H1 (cell line): ENCODE measurements around the gene NUP43. TPM values are rescaled to one million over a fixed set of nuclear protein-coding genes. Genes with fewer than 3 reads are reported as not detected.

Source experiments
- CTCF ChIA-PET: fragments of 300-600 bp; sonication (Branson Sonifier 250); formaldehyde crosslinking; loops from one replicate; lab custom pipeline; 2021; ENCODE audit not compliant: partially characterized antibody; lab: Charles Lee
- POLR2A ChIA-PET: fragments of 300-600 bp; sonication (Branson Sonifier 250); formaldehyde crosslinking; loops from one replicate; lab custom pipeline; 2021; ENCODE audit warnings: inconsistent platforms; ENCODE audit not compliant: partially characterized antibody; lab: Charles Lee
- DNase-seq, 2 experiments: peaks; one replicate each; pipeline versions ENCODE4 v3.0.0 to v3.0.0-alpha.2; 2010 to 2022; ENCODE audit warnings: low spot score in 2 of 2, low read depth in 1 of 2, mixed read lengths in 1 of 2
- FAIRE-seq: peaks from 2 replicates; lab custom pipeline; 2011; peaks lifted over from hg19 to GRCh38; lab: Jason Lieb, UNC
- H2AFZ ChIP-seq: 2 replicates; pipeline ENCODE4 v1.8.1; 2012; ENCODE audit warnings: low read length, inconsistent platforms
- H2AK5ac ChIP-seq: 2 replicates; pipeline ENCODE4 v1.6.1; 2013; ENCODE audit warnings: low read depth, low read length
- H2BK120ac ChIP-seq: replicated peaks from 2 replicates; pipeline ENCODE3; 2013; ENCODE audit warnings: low read depth, low read length, inconsistent platforms
- H2BK12ac ChIP-seq: 2 replicates; pipeline ENCODE4 v1.6.1; 2013; ENCODE audit warnings: low read depth, low read length
- H2BK15ac ChIP-seq: 2 replicates; pipeline ENCODE4 v1.6.1; 2013; ENCODE audit warnings: low read length
- H2BK20ac ChIP-seq: 2 replicates; pipeline ENCODE4 v1.6.1; 2013; ENCODE audit warnings: low read length
- H2BK5ac ChIP-seq: 2 replicates; pipeline ENCODE4 v1.6.1; 2013; ENCODE audit warnings: low read depth, low read length
- H3K14ac ChIP-seq: 2 replicates; pipeline ENCODE4 v1.6.1; 2013; ENCODE audit warnings: inconsistent platforms; ENCODE audit not compliant: insufficient read length
- H3K18ac ChIP-seq: 2 replicates; pipeline ENCODE4 v1.6.1; 2013; ENCODE audit warnings: low read length; ENCODE audit errors: extremely low read depth
- H3K23ac ChIP-seq: 2 replicates; pipeline ENCODE4 v1.6.1; 2013; ENCODE audit warnings: inconsistent platforms; ENCODE audit not compliant: insufficient read length
- H3K23me2 ChIP-seq: 2 replicates; pipeline ENCODE4 v1.6.1; 2013; ENCODE audit warnings: low read depth, low read length
- H3K27ac ChIP-seq: 2 replicates; pipeline ENCODE4 v1.6.1; 2011; ENCODE audit warnings: low read depth, low read length, inconsistent platforms
- H3K27me3 ChIP-seq, 4 experiments: replicated peaks in 1 of 4; 1 replicate in 1 of 4; 2 replicates in 3 of 4; pipeline versions ENCODE4 v1.6.1 to v1.8.1; 2011 to 2013; ENCODE audit warnings: low read length in 3 of 4, mild to moderate bottlenecking in 3 of 4, inconsistent platforms in 2 of 4, mixed read lengths in 2 of 4, moderate library complexity in 1 of 4; ENCODE audit not compliant: control insufficient read depth in 3 of 4, insufficient read depth in 3 of 4; ENCODE audit errors: extremely low read depth in 1 of 4
- H3K36me3 ChIP-seq, 4 experiments: 2 replicates each; pipeline versions ENCODE4 v1.6.1 to v1.8.1; 2011 to 2013; ENCODE audit warnings: mild to moderate bottlenecking in 4 of 4, low read length in 3 of 4, moderate library complexity in 2 of 4, control low read depth in 1 of 4, inconsistent platforms in 1 of 4; ENCODE audit not compliant: insufficient read depth in 4 of 4, control insufficient read depth in 2 of 4
- H3K4ac ChIP-seq: replicated peaks from 2 replicates; pipeline ENCODE3; 2013; ENCODE audit warnings: low read length, low read depth, mixed read lengths, inconsistent platforms; ENCODE audit not compliant: insufficient read length
- H3K4me1 ChIP-seq, 4 experiments: replicated peaks in 1 of 4; 1 replicate in 1 of 4; 2 replicates in 3 of 4; pipeline versions ENCODE4 v1.6.1 to v1.8.1; 2011 to 2013; ENCODE audit warnings: low read length in 3 of 4, inconsistent platforms in 2 of 4, mixed read lengths in 1 of 4; ENCODE audit not compliant: insufficient read depth in 4 of 4, control insufficient read depth in 3 of 4
- H3K4me2 ChIP-seq, 2 experiments: 2 replicates each; pipeline versions ENCODE4 v1.6.1 to v1.8.1; 2011 to 2013; ENCODE audit warnings: low read depth in 2 of 2, low read length in 2 of 2, control low read depth in 1 of 2, inconsistent platforms in 1 of 2, mild to moderate bottlenecking in 1 of 2; ENCODE audit not compliant: insufficient read depth in 1 of 2
- H3K4me3 ChIP-seq, 4 experiments: fragments of 200-600, 300-600 bp in 1 of 4; sonication (generic), shearing (Covaris generic), sonication (Bioruptor Twin) in 1 of 4; 2 replicates each; pipeline versions ENCODE4 v1.5.1 to v1.8.1; 2011 to 2016; ENCODE audit warnings: low read length in 4 of 4, low read depth in 3 of 4, control low read depth in 2 of 4, inconsistent platforms in 2 of 4, mild to moderate bottlenecking in 2 of 4, mixed read lengths in 1 of 4, moderate library complexity in 1 of 4; ENCODE audit not compliant: insufficient read depth in 2 of 4; ENCODE audit errors: extremely low read depth in 1 of 4
- H3K56ac ChIP-seq: replicated peaks from 2 replicates; pipeline ENCODE3; 2013; ENCODE audit warnings: low read depth, mild to moderate bottlenecking, mixed read lengths, low read length, inconsistent platforms; ENCODE audit not compliant: insufficient read length
- H3K79me1 ChIP-seq: 2 replicates; pipeline ENCODE4 v1.6.1; 2013; ENCODE audit warnings: low read depth, low read length, control low read depth
- H3K79me2 ChIP-seq, 2 experiments: 2 replicates each; pipeline versions ENCODE4 v1.6.1 to v1.8.1; 2012 to 2013; ENCODE audit warnings: low read length in 2 of 2, mild to moderate bottlenecking in 2 of 2, inconsistent platforms in 1 of 2; ENCODE audit not compliant: insufficient read depth in 2 of 2, control insufficient read depth in 1 of 2
- H3K9ac ChIP-seq, 4 experiments: replicated peaks in 1 of 4; 1 replicate in 1 of 4; 2 replicates in 3 of 4; pipeline versions ENCODE4 v1.6.1 to v1.8.1; 2011 to 2013; ENCODE audit warnings: low read depth in 3 of 4, low read length in 3 of 4, control low read depth in 2 of 4, mild to moderate bottlenecking in 2 of 4, moderate library complexity in 2 of 4, inconsistent platforms in 1 of 4; ENCODE audit errors: extremely low read depth in 1 of 4
- H3K9me3 ChIP-seq, 2 experiments: 2 replicates each; pipeline versions ENCODE4 v1.6.1 to v1.8.1; 2012 to 2013; ENCODE audit warnings: mild to moderate bottlenecking in 2 of 2, moderate library complexity in 2 of 2, control low read depth in 1 of 2, inconsistent platforms in 1 of 2, low read depth in 1 of 2, low read length in 1 of 2, mixed read lengths in 1 of 2; ENCODE audit not compliant: insufficient read depth in 2 of 2
- H4K20me1 ChIP-seq, 2 experiments: replicated peaks in 1 of 2; 2 replicates each; pipeline versions ENCODE3 to v1.8.1; 2011 to 2013; ENCODE audit warnings: inconsistent platforms in 2 of 2, low read length in 2 of 2, mild to moderate bottlenecking in 1 of 2; ENCODE audit not compliant: insufficient read depth in 2 of 2, control insufficient read depth in 1 of 2
- H4K5ac ChIP-seq: 2 replicates; pipeline ENCODE4 v1.6.1; 2013; ENCODE audit warnings: low read length, low read depth, mixed read lengths, inconsistent platforms; ENCODE audit not compliant: insufficient read length
- H4K8ac ChIP-seq: 2 replicates; pipeline ENCODE4 v1.8.0; 2013; ENCODE audit warnings: mild to moderate bottlenecking, moderate library complexity, low read length, inconsistent platforms; ENCODE audit not compliant: insufficient read depth; ENCODE audit errors: extremely low read depth
- H4K91ac ChIP-seq: replicated peaks from 2 replicates; pipeline ENCODE3; 2013; ENCODE audit warnings: low read length, mixed read lengths, inconsistent platforms; ENCODE audit not compliant: insufficient read length
- JUN ChIP-seq: IDR thresholded peaks from 2 replicates; pipeline ENCODE4 v1.6.1; 2011; ENCODE audit warnings: low read depth, mild to moderate bottlenecking, improper control_type of control experiment, low read length
- KDM5A ChIP-seq: fragments of 200-600 bp; IDR thresholded peaks from 2 replicates; pipeline ENCODE4 v1.7.1; 2012; ENCODE audit warnings: mild to moderate bottlenecking, low read length, inconsistent platforms, mixed read lengths
- NANOG ChIP-seq: IDR thresholded peaks from 2 replicates; pipeline ENCODE4 v1.6.1; 2011; ENCODE audit warnings: low read length, low read depth, mild to moderate bottlenecking, inconsistent platforms; ENCODE audit not compliant: insufficient read depth, poor library complexity, severe bottlenecking
- POLR2A ChIP-seq, 2 experiments: IDR thresholded peaks; 1 replicate in 1 of 2; 2 replicates in 1 of 2; pipeline ENCODE4 v1.6.1; 2011; ENCODE audit warnings: low read depth in 2 of 2, low read length in 2 of 2, mild to moderate bottlenecking in 2 of 2; ENCODE audit errors: control extremely low read depth in 1 of 2
- POLR2AphosphoS5 ChIP-seq: IDR thresholded peaks from 2 replicates; pipeline ENCODE4 v1.6.1; 2011; ENCODE audit warnings: low read depth, low read length
- RXRA ChIP-seq: IDR thresholded peaks from 2 replicates; pipeline ENCODE4 v1.6.1; 2011; ENCODE audit warnings: low read depth, mild to moderate bottlenecking, low read length, moderate library complexity; ENCODE audit not compliant: insufficient read depth
- TAF1 ChIP-seq: IDR thresholded peaks from 2 replicates; pipeline ENCODE4 v1.6.1; 2011; ENCODE audit warnings: mild to moderate bottlenecking, low read depth, low read length
- WGBS, 2 experiments: shearing (Covaris generic) in 1 of 2; methylation state at CpG; one replicate each; pipeline versions ENCODE4 v1.1.6 to v1.1.7; 2013 to 2015; ENCODE audit warnings: low lambda C conversion rate in 2 of 2, mixed read lengths in 2 of 2, inconsistent platforms in 1 of 2, low coverage in 1 of 2, missing lambda C conversion rate in 1 of 2; ENCODE audit not compliant: insufficient replicate concordance in 2 of 2, insufficient coverage in 1 of 2, insufficient read length in 1 of 2; ENCODE audit errors: extremely low coverage in 1 of 2, missing lambda C conversion rate in 1 of 2; 5-methylcytosine and 5-hydroxymethylcytosine counted together
- long read RNA-seq, 2 experiments: library from RNA in 1 of 2; library from capped mRNA in 1 of 2; stranded (forward); transcript quantifications; one replicate each; pipeline ENCODE4 v2.0.0, GENCODE V29; 2021; ENCODE audit warnings: inconsistent platforms in 1 of 2
- polyA minus RNA-seq, 3 experiments: library from RNA; depleted of rRNA, polyadenylated mRNA; stranded (reverse); fragments of >200 nt; gene quantifications; 1 replicate in 2 of 3; 2 replicates in 1 of 3; pipeline ENCODE4 v1.2.3, GENCODE V29; 2011
- polyA plus RNA-seq, 7 experiments: library from polyadenylated mRNA; depleted of rRNA in 3 of 7; stranded (reverse) in 5 of 7; unstranded in 2 of 7; fragments of >200 nt in 5 of 7; fragments of 200-250 nt in 2 of 7; gene quantifications; 1 replicate in 5 of 7; 2 replicates in 1 of 7; 4 replicates in 1 of 7; pipeline versions ENCODE4 v1.2.1 to v1.2.3, GENCODE V29; 2011 to 2013; ENCODE audit warnings: missing spikeins in 2 of 7, mixed read lengths in 2 of 7
- total RNA-seq: library from RNA; stranded (reverse); fragmentation: NEBNext Ultra II Directional; extraction: Animal tissue kit (Norgen Biotek cat#: 25700); gene quantifications from 2 replicates; pipeline ENCODE4 v1.2.1, GENCODE V29; 2021

NUP43 gene, protein sequence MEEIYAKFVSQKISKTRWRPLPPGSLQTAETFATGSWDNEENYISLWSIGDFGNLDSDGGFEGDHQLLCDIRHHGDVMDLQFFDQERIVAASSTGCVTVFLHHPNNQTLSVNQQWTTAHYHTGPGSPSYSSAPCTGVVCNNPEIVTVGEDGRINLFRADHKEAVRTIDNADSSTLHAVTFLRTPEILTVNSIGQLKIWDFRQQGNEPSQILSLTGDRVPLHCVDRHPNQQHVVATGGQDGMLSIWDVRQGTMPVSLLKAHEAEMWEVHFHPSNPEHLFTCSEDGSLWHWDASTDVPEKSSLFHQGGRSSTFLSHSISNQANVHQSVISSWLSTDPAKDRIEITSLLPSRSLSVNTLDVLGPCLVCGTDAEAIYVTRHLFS
- total RNA-seq (76.9 and 83.4 TPM in 2 replicates), polyA plus RNA-seq (2011; rRNA removed) (19.6 and 25.2 TPM in 2 replicates), polyA minus RNA-seq (2011; rRNA and poly(A)+ RNA removed) (233 and 272 TPM in 2 replicates)
- 36.1 TPM for polyA plus RNA-seq (2011; cell fraction: cytosol; rRNA removed)
- polyA plus RNA-seq (2011; cell fraction: nucleus; rRNA removed), result 25.6 TPM
- polyA plus RNA-seq (2012, experiment 1 of 2), result 36.9 to 67.2 TPM (median 44.6 TPM) in 4 replicates
- polyA plus RNA-seq (2012, experiment 2 of 2), result 7.4 TPM
- polyA plus RNA-seq (2013, experiment 1 of 2), result 27.6 TPM
- polyA plus RNA-seq (2013, experiment 2 of 2), result 27.2 TPM
- 76.9 TPM for polyA minus RNA-seq (2011; cell fraction: cytosol; rRNA and poly(A)+ RNA removed)
- polyA minus RNA-seq (2011; cell fraction: nucleus; rRNA and poly(A)+ RNA removed), result 35.2 TPM
- long read RNA-seq, experiment 1, partial matches to known transcripts, result 0 of 15 reads
- long read RNA-seq, experiment 1, other reads (novel, unspliced or antisense), result 13 of 15 reads
- long read RNA-seq, experiment 2, partial matches to known transcripts, result 0 of 10 reads
- long read RNA-seq, experiment 2, other reads (novel, unspliced or antisense), result 7 of 10 reads

DNA sequence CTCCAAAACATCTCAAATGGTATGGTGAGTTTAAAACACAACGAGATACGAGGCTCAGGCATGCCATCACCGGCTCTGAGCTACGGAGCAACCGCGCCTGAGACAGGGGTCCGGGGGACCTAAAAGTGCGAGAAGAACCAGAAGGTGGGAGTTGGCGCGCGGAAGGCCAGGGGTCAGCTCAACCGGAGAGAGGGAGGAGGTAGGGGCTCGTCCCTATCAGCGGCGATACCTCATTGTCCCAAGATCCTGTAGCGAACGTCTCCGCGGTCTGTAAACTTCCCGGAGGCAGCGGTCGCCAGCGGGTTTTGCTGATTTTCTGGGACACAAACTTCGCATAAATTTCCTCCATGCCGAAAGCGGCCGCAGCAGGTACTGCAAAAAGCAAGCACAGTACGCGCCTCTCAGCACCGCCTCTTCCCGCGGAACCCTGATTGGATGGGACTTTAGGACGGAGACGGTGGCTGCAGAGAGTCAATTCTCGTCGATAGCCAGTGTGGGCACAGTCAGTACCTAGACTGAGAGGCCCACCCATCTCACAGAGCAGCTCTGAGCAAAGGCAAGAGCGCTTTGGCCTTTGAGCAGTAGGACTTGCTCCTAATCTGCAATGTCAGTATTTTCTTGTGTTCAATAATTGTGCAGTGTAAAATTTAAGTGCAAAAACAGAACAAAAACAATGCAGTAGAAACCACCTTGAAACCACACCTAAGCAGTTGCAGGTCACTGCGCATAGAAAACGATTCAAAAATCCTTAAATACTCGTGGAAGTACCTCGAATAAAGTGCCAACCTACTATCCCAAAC is at the start of gene NUP43:
Gene NUP43, minus strand, starts transcription at position 383 of the 800 bp plus-strand sequence. Its CDS starts 34 bp downstream, at position 349.
- Histone ChIP-seq H3K36me3 (peaks cover 6 to 25% (median 16%) of the 10 kb centered on the region in 4 experiments; a peak in 6 of 8 replicates), H3K27ac (peak within 1 kb of the TSS; percentile 83), H4K5ac (peak within 1 kb of the TSS; percentile 84), H3K18ac (no peak within 1 kb of the TSS; the same call in 1 of the 2 replicates), H3K14ac (no peak within 1 kb of the TSS), H3K4ac (no peak within 1 kb of the TSS), H2AK5ac (no peak within 1 kb of the TSS), H3K23ac (no peak within 1 kb of the TSS), H3K23me2 (peaks cover 9% of the 10 kb centered on the region; the same call in 1 of the 2 replicates), H4K20me1 (peaks cover 0 to 4% of the 10 kb centered on the region in 2 experiments), H2BK15ac (no peak within 1 kb of the TSS), H3K4me3 (peak within 1 kb of the TSS; percentile 76 to 99 (median 94)), H2BK12ac (no peak within 1 kb of the TSS), H2BK20ac (no peak within 1 kb of the TSS), H3K9me3 (no peaks in the 10 kb centered on the region), H3K79me2 (peaks cover 0 to 27% of the 10 kb centered on the region in 2 experiments), H3K56ac (peak within 1 kb of the TSS; percentile 71), H2BK5ac (peak within 1 kb of the TSS; percentile 60), H4K91ac (no peak within 1 kb of the TSS), H3K4me2 (peak within 1 kb of the TSS; percentile 32 to 73), H3K4me1 (peaks cover 0 to 3% (median 0%) of the 10 kb centered on the region in 4 experiments; a peak in 1 of 7 replicates), H3K9ac (peak within 1 kb of the TSS; percentile 80 to 94 (median 91)), H2AFZ (peak within 1 kb of the TSS; percentile 97), H3K27me3 (no peaks in the 10 kb centered on the region), H3K79me1 (no peaks in the 10 kb centered on the region), H2BK120ac (no peak within 1 kb of the TSS), H4K8ac (peak within 1 kb of the TSS; percentile 74; the same call in 1 of the 2 replicates)
- ChIA-PET POLR2A (interaction anchor here (0.7 to 3.4 kb wide), 5 partner anchors 9 to 109 kb away, joined by 3 to 18 read pairs (median 4); partner anchors contain the start of gene LATS1), CTCF (interaction anchor here (0.8 to 1.7 kb wide), 5 partner anchors 11 to 76 kb away, joined by 3 to 11 read pairs (median 4); no protein-coding TSS in a partner anchor)
- WGBS, 2 experiments, result 8% methylated on average over 41 of the region's 41 CpGs; no CpG with 5 or more reads in 1 of the 2 experiments
- no peak for FAIRE-seq
- DNase-seq, result peak; percentile 86 to 93
- TF ChIP-seq NANOG, result peak; percentile 5
- TF ChIP-seq JUN, result no peak
- TF ChIP-seq TAF1, result peak; percentile 82
- TF ChIP-seq KDM5A, result peak; percentile 36
- TF ChIP-seq POLR2AphosphoS5, result peak; percentile 73
- TF ChIP-seq POLR2A (IDR thresholded peaks at IDR 0.05; ENCODE audit: control extremely low read depth in 1 of 2, low read depth in 2 of 2, low read length in 2 of 2), result peak in 1 of 2 experiments; percentile 89; a peak in 2 of 3 replicates
- TF ChIP-seq RXRA, result no peak
